GM23338 (cell line): ENCODE results near the gene KLK11.

ENCODE experiments used
- CTCF ChIP-seq, 2 experiments: fragments of 200-600 bp in 1 of 2; sonication (generic) in 1 of 2; conservative IDR thresholded peaks; 2 replicates each; pipeline versions ENCODE4 v1.5.1 to v1.6.1; 2016 to 2017; ENCODE audit warnings: antibody characterized with exemption in 2 of 2, low read depth in 2 of 2, mild to moderate bottlenecking in 2 of 2, moderate library complexity in 1 of 2
- EZH2 ChIP-seq: fragments of 200-600 bp; sonication (generic); IDR thresholded peaks from one replicate; pipeline ENCODE4 v1.8.0; 2017; ENCODE audit warnings: antibody characterized with exemption, mild to moderate bottlenecking, low read depth; ENCODE audit not compliant: unreplicated experiment

GRCh38 chr19:51002542-51003311, 23.7 kb downstream of the KLK11 start:
- TF ChIP-seq EZH2 (no peak), CTCF (conservative IDR thresholded peaks at IDR 0.05; ENCODE audit: low read depth in 2 of 2) (no peak)
